ENCODE data around the gene AGGF1. TPM values are rescaled to one million over a fixed set of nuclear protein-coding genes. Genes with fewer than 3 reads are reported as not detected.
"Not testable (repeated sequence)": the region's sequence is repeated elsewhere in the genome, so short reads cannot be mapped to it uniquely, and the experiment has no call there.

The AGGF1 gene
- total RNA-seq, 4 donors from 2014 or later = 30.6 to 69.6 (median 50.1) TPM

DNA sequence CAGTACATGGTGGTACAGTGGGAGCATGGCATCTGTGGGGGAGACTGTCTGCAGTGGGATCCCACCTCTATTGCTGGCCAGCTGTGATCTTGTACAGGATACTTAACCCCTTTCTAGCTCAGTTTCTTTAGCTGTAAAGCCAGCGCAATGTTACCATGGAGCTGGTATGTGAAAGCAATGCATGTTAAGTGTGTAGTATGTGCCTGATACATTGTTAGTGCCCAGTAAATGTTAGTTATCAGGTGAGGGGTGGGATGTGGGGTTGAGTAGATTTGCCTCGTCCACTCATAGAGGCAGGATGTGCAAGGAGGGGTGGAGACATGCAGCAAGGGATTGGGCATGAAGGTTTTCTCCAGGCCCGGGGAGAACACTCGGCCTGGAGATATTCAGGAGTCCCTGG, 44.5 kb downstream of the AGGF1 start:
- Histone ChIP-seq H3K27ac (no peak overlapping the region), H3K36me3 (no peaks in the 10 kb centered on the region), H3K4me1 (peaks cover 0 to 12% (median 7%) of the 10 kb centered on the region in 4 donors), H3K4me3 (no peak overlapping the region), H3K9me3 (no peaks in the 10 kb centered on the region), H3K27me3 (no peaks in the 10 kb centered on the region)
- in situ Hi-C loops (cut with MboI; ENCODE audit: low pct_ligation_motif_present in 1 of 4, low pct_unique_long_range_greater_than_20kb in 1 of 4, low sequenced_read_pairs in 3 of 4) = no loop called here
- TF ChIP-seq POLR2A (IDR thresholded peaks at IDR 0.05) (no peak), CTCF (IDR thresholded peaks at IDR 0.05) (no peak), POLR2AphosphoS5 (IDR thresholded peaks at IDR 0.05) (no peak), EP300 (IDR thresholded peaks at IDR 0.05; ENCODE audit: low read depth) (no peak)
- 91 to 100% methylated on average over 4 of the region's 4 CpGs for WGBS, 2 donors (ENCODE audit: low coverage in 1 of 2)
- DNase-seq = no peak
- intact Hi-C loops (cut with DNase I; ENCODE audit: low total_unique reads) = no loop called here

- DNase-seq = peak; percentile 65
- intact Hi-C loops (cut with DNase I; ENCODE audit: low total_unique reads) (no loop called here), in situ Hi-C loops (cut with MboI; ENCODE audit: low pct_ligation_motif_present in 1 of 4, low pct_unique_long_range_greater_than_20kb in 1 of 4, low sequenced_read_pairs in 3 of 4) (no loop called here)
- Histone ChIP-seq H3K4me3 (peak overlapping the region; percentile 33 to 53 (median 50)), H3K36me3 (no peaks in the 10 kb centered on the region), H3K27me3 (no peaks in the 10 kb centered on the region), H3K27ac (peak overlapping the region; percentile 53 to 81 (median 72)), H3K4me1 (peaks cover 0 to 12% (median 7%) of the 10 kb centered on the region in 4 donors), H3K9me3 (no peaks in the 10 kb centered on the region)
- WGBS, 2 donors (ENCODE audit: low coverage in 1 of 2) = 31% methylated on average over 62 of the region's 105 CpGs; no CpG with 5 or more reads in 1 of the 2 donors
- no peak for TF ChIP-seq POLR2AphosphoS5 (IDR thresholded peaks at IDR 0.05)
- TF ChIP-seq CTCF (IDR thresholded peaks at IDR 0.05) = peak in 4 of 5 experiments; percentile 27 to 66 (median 58)
These were observed 47.0 kb downstream of the AGGF1 start for GRCh38 chr5:77076961-77077828.

DNA sequence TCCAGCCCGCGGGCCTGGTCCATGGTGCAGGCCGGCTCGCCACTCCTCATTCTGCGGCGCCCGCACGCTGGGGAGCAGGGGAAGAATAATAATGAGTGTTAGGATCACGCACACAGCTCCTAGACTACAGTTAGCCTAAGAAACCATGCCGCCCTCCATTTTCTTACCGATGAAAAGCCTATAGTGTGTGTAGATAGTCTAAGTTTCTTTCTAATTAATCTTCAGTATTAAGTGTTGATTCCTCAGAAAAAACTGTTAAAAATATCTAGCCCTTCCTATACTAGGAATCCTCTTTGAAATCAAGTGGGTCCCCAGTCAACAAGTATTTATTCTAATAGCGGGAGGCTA, 47.6 kb downstream of the AGGF1 start:
- TF ChIP-seq CTCF (IDR thresholded peaks at IDR 0.05) = no peak
- no peak for TF ChIP-seq POLR2AphosphoS5 (IDR thresholded peaks at IDR 0.05)
- TF ChIP-seq POLR2A (IDR thresholded peaks at IDR 0.05) = no peak
- no peak for TF ChIP-seq EP300 (IDR thresholded peaks at IDR 0.05; ENCODE audit: low read depth)
- peak overlapping the region; percentile 53 to 81 (median 72) for H3K27ac ChIP-seq
- H3K36me3 ChIP-seq = no peaks in the 10 kb centered on the region
- no peak for DNase-seq
- no peaks in the 10 kb centered on the region for H3K9me3 ChIP-seq
- H3K4me1 ChIP-seq = peaks cover 0 to 12% (median 7%) of the 10 kb centered on the region in 4 donors
- intact Hi-C loops (cut with DNase I; ENCODE audit: low total_unique reads) (no loop called here), in situ Hi-C loops (cut with MboI; ENCODE audit: low pct_ligation_motif_present in 1 of 4, low pct_unique_long_range_greater_than_20kb in 1 of 4, low sequenced_read_pairs in 3 of 4) (no loop called here)
- H3K4me3 ChIP-seq = peak overlapping the region in 3 of 4 donors; percentile 48 to 53 (median 53)
- H3K27me3 ChIP-seq = no peaks in the 10 kb centered on the region
- 56 to 90% methylated on average over 2 to 12 of the region's 12 CpGs for WGBS, 2 donors (ENCODE audit: low coverage in 1 of 2)

GRCh38 chr5:77080479-77080878, 50.3 kb downstream of the AGGF1 start:
- H3K36me3 ChIP-seq; in situ Hi-C loops (cut with MboI; ENCODE audit: low pct_ligation_motif_present in 1 of 4, low pct_unique_long_range_greater_than_20kb in 1 of 4, low sequenced_read_pairs in 3 of 4); H3K27ac ChIP-seq; H3K9me3 ChIP-seq; H3K4me3 ChIP-seq; intact Hi-C loops (cut with DNase I; ENCODE audit: low total_unique reads); H3K27me3 ChIP-seq; DNase-seq: not testable (repeated sequence)
- 85 to 94% methylated on average over 5 to 11 of the region's 11 CpGs for WGBS, 2 donors (ENCODE audit: low coverage in 1 of 2)
- H3K4me1 ChIP-seq = peaks cover 0 to 12% (median 7%) of the 10 kb centered on the region in 4 donors

All from transverse colon (tissue), 4 donors.